HG03521 (cell line): ENCODE results near the gene IP6K1.
"Not testable (repeated sequence)": the region's sequence is repeated elsewhere in the genome, so short reads cannot be mapped to it uniquely, and the experiment has no call there.

ENCODE experiments used
- ATAC-seq: cut with Tn5 transposase; IDR thresholded peaks from one replicate; pipeline ENCODE4 v1.9.1; 2021; ENCODE audit warnings: mild to moderate bottlenecking, moderate library complexity; ENCODE audit not compliant: unreplicated experiment

Gene IP6K1

GRCh38 chr3:49713336-49714105, 72.8 kb downstream of the IP6K1 start:
- ATAC-seq: no peak

GRCh38 chr3:49712631-49713317, 73.6 kb downstream of the IP6K1 start:
- ATAC-seq: no peak

GRCh38 chr3:49712166-49712565, 74.2 kb downstream of the IP6K1 start:
- ATAC-seq: no peak

GRCh38 chr3:49711489-49711888, 74.9 kb downstream of the IP6K1 start:
- ATAC-seq: no peak

GRCh38 chr3:49709852-49710251, 76.5 kb downstream of the IP6K1 start:
- ATAC-seq: no peak

GRCh38 chr3:49707113-49707480, 79.2 kb downstream of the IP6K1 start:
- no peak for ATAC-seq

- ATAC-seq: no peak
Measured at GRCh38 chr3:49706456-49707112, 79.8 kb downstream of the IP6K1 start.

- no peak for ATAC-seq
Measured at GRCh38 chr3:49705390-49705960, 80.9 kb downstream of the IP6K1 start.

GRCh38 chr3:49704629-49705028, 81.7 kb downstream of the IP6K1 start:
- no peak for ATAC-seq

GRCh38 chr3:49703956-49704355, 82.4 kb downstream of the IP6K1 start:
- no peak for ATAC-seq

- ATAC-seq: no peak
Measured at GRCh38 chr3:49703443-49703927, 82.9 kb downstream of the IP6K1 start.

- ATAC-seq: no peak
Measured at GRCh38 chr3:49702672-49703071, 83.7 kb downstream of the IP6K1 start.

- no peak for ATAC-seq
Measured at GRCh38 chr3:49701388-49702077, 84.8 kb downstream of the IP6K1 start.

GRCh38 chr3:49700453-49701128, 85.8 kb downstream of the IP6K1 start:
- no peak for ATAC-seq

- no peak for ATAC-seq
Measured at GRCh38 chr3:49700014-49700413, 86.3 kb downstream of the IP6K1 start.

- no peak for ATAC-seq
Measured at GRCh38 chr3:49699281-49699979, 86.9 kb downstream of the IP6K1 start.

GRCh38 chr3:49695350-49696015, 90.9 kb downstream of the IP6K1 start:
- ATAC-seq: not testable (repeated sequence)

GRCh38 chr3:49694409-49695070, 91.8 kb downstream of the IP6K1 start:
- not testable (repeated sequence) for ATAC-seq

GRCh38 chr3:49691481-49691880, 94.9 kb downstream of the IP6K1 start:
- ATAC-seq: not testable (repeated sequence)
